Esophagus squamous epithelium (tissue), 4 donors: Measurements from ENCODE around the gene HAUS7.

Source experiments
- CTCF ChIP-seq, 6 experiments: fragments of 450-650 bp in 4 of 6; fragments of 200-600 bp in 2 of 6; sonication (generic) in 2 of 6; IDR thresholded peaks; one replicate each; pipeline ENCODE4 v1.5.1; 2016 to 2019; ENCODE audit warnings: antibody characterized with exemption in 6 of 6, mild to moderate bottlenecking in 4 of 6, moderate library complexity in 4 of 6
- POLR2A ChIP-seq, 4 donors: fragments of 450-650 bp; IDR thresholded peaks; one replicate each; pipeline ENCODE4 v1.6.1; 2017; ENCODE audit warnings: antibody characterized with exemption in 4 of 4, mild to moderate bottlenecking in 4 of 4, moderate library complexity in 3 of 4

- TF ChIP-seq CTCF (IDR thresholded peaks at IDR 0.05) (no peak), POLR2A (IDR thresholded peaks at IDR 0.05) (no peak)
Measured at GRCh38 chrX:153435845-153436244, 34.5 kb downstream of the HAUS7 start.
